HG03354 (cell line): ENCODE results near the gene CREB1.
"Not testable (repeated sequence)": the region's sequence is repeated elsewhere in the genome, so short reads cannot be mapped to it uniquely, and the experiment has no call there.

ENCODE experiments used
- ATAC-seq: cut with Tn5 transposase; IDR thresholded peaks from one replicate; pipeline ENCODE4 v1.9.1; 2021; ENCODE audit warnings: mild to moderate bottlenecking; ENCODE audit not compliant: unreplicated experiment, poor library complexity, severe bottlenecking

CREB1 gene

DNA sequence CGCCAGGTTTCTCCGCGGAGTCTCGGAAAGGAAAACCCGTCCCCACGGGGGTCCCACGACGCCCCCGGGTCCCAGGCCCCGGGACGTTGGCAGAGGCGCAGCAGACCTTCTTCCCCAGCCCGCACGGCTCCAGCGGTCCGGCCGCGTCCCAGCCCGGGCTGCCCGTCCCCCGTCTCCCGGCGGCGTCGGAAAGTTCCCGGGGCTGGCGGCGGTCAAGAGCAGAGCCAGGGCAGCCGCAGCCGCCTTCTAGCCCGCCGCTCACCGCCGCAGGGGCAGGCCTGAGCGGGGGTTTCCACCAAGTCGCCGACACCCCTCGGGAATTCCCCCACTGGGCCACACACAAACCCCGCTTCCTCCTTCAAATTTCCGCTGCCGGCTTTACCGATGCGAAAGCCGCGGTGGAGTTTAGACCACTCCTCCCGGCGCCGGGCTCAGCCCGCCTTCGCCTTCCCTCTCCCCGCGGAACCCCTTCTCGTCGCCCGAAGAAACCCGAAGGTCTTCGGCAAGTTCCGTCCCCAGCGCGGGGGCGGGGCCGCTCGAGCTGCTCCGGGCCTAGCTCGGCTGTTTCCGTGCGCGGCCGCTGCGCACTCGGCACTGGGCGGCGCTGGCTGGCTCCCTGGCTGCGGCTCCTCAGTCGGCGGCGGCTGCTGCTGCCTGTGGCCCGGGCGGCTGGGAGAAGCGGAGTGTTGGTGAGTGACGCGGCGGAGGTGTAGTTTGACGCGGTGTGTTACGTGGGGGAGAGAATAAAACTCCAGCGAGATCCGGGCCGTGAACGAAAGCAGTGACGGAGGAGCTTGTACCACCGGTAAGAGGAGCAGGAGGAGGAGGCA is at the start of gene CREB1:
Gene CREB1, plus strand, starts transcription at position 633 of the 830 bp plus-strand sequence. CDS start 25,674 bp downstream, outside the sequence.
- ATAC-seq = peak; percentile 85

DNA sequence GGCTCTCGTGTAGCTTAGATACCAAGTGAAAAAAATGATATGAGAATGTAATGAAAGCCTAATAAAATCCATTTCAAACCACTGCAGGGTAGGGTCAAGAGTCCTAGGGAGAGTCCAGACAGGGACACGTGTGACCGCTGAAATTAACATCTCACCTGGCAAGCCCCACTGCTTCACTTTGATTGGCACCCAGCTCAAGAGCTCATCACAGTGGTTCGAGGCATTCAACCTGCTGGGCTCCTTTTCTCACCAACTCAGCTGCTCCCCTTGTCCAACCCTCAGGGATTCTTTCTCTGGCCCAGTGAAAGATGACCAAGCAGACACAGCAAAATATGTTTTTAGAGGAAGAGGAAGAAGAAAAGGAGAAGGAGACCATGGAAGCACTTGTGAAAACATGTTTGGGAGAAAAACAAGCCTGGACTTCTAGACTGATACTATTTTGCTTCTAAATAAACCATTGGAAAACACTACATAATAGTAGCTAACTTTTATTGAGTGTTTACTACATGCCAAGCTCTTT is 49.2 kb upstream of the CREB1 start:
- ATAC-seq = no peak

DNA sequence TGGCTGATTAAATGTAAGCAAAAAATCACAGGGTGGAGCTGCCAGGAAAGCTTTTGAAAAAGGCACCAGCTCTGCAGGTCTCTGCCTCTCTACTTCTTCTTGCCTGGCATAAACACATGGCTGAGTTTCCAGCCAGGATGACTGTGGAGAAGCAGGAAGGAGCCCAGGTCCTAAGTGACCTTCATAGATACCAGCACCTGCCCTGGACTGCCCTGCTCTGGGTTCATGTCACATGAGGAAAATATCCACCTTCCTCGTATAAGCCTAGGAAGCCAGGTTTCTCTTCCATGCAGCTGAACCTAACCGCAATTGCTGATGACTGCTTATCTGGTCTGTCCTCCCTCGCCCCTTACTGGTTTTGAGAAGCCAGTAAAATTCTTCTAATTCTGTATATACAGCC is 47.8 kb upstream of the CREB1 start:
- no peak for ATAC-seq

DNA sequence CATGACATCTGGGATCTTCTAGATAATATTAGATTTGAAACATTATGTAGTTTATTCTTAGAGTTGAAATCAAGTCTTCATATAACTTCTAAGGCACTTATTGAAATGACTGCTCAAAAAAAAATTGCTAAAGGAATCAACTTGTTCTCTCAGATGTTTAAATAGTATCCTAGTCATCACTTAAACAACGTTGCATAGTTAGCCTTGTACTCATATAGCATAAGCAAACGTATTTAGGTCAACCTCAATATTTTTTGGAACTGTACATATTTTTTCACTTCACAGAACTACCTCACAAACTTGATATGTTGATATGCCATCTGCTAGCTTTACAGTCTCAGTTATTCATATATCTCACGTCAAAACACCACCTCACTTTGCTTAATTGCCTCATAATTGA is 47.1 kb upstream of the CREB1 start:
- no peak for ATAC-seq

DNA sequence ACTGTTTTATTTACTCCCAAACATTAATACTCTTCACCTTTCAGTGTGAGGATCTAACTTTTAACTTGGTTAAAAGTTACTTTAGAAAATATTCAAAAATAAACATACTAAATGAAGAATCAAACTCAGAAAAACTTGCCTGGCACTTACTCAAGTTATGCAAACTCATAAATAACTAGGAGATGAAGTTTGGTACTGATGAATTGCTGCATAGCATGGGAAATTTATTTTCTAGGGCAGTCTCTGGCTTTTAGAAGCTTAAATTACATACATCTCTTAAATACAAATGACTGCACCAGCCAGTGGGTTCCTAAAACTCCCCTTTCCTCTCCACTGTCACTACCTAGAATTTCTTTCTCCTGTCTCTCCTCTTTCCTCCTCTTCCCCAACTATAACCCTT is 46.7 kb upstream of the CREB1 start:
- no peak for ATAC-seq

DNA sequence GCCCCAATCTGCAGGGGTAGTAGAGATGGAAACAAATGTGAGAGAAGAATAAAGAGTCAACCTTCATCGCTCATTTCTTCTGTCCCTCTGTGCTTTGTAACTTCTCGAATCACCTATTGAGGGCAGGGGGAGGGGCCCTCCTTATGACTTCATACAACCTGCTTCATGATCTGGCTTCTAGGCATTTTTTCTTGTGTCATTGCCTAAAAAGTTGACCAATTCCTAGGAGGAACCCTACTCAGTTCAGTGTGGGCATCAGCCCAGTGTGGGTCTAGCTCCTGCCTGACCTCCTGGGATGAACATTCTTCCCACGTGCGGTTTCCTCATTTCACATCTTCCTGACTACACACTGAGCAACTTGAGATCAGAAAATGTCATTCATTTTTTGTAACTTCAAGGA is 46.3 kb upstream of the CREB1 start:
- ATAC-seq = no peak

DNA sequence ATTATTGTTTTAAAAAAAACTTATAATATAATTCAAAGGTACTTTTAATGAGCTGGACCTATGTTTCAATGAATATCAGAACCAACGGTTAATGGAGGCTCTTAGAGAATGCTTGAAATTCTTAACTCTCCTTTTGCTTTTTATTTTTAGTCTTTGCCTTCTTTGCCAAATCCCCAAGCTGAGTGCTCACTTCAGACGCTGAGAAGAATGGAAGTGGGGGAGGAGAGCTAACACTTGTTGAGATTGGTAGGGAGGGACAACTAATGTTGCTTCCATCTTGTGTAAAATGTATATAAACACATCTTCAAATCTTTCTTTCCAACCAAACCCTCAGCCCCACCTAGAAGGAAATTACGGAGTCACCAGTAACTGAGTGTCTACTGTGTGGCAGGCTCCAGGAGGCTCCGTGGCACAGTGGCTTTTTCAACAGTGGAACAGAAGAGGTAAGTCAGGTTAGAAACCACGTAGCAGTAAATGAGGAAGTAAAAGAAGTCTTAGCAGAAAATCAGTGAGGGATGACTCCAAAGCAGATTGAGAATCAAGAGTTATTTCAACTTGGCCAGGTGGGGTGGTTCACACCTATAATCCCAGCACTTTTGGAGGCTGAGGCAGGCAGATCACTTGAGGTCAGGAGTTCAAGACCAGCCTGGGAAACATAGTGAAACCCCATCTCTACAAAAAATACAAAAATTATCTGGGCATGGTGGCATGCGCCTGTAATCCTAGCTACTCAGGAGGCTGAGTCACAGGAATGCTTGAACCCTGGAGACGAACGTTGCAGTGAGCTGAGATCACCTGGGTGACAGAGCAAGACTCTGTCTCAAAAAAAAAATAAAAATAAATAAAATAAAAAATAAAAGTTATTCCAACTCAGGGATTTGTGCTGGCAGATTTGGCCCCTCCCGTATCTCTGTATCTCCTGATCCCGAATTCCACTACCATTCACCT is 45.0 kb upstream of the CREB1 start:
- ATAC-seq = no peak

DNA sequence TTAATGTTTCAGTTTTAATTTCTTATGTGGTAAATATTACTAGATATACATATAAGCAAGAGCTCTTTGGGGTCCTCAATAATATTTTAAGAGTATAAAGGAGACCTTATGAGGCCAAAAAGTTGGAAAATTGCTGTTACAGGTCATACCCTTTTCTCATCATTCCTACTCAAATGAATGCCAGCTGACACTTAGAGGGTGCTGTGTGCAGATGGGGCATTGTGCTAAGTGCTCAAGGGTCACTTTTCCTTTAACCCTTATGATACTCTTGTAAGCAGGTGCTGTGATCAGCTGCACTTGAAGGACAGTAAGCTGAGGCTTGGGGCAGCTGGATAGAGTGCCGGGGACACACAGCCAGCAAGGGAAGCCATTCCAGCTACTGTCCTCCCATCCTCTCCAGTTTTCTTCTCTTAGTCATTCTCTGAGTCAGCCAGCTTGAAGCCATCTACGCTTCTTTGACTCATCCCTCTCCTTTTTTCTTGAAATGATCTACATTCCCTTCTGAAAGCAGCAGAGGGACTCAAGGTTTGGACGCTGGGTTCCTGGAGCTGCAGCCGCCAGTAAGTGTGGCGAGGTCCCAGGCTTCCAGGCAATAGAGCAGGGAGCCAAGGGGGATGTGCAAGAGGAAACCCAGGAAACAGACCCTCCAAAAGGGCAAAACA is 42.0 kb upstream of the CREB1 start:
- no peak for ATAC-seq

DNA sequence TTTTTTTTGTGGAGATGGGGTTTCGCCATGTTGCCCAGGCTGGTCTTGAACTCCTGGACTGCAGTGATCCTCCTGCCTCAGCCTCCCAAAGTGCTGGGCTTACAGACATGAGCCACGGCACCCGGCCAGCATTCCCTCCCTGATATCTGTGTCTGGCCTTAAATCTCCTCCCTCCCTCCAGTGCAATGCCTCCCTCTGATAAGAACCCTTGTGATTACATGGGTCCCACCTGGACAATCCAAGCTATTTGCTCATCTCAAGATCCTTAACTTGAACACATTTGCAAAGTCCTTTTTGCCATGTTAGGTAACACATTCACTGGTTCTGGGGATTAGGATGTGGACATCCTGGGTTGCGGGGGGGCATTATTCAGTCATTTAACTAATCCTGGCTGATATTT is 40.5 kb upstream of the CREB1 start:
- ATAC-seq = no peak

DNA sequence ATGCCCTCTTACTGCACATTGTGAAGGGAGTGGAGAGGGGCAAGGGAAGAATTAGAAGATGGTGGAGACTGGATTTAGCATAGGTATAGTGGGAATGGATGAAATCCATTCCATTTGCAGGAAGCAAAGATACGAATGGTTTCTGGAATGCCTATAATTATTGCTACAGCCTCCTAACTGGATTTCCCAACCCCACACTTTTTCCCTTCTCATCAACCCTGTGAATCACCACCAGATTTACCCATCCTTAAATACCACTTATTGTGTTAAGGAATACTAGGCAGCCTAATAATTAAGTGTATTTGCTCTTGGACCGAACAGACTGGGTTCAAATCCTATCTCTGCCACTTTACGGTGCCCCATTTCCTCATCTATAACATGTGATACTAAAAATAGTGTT is 39.3 kb upstream of the CREB1 start:
- no peak for ATAC-seq

DNA sequence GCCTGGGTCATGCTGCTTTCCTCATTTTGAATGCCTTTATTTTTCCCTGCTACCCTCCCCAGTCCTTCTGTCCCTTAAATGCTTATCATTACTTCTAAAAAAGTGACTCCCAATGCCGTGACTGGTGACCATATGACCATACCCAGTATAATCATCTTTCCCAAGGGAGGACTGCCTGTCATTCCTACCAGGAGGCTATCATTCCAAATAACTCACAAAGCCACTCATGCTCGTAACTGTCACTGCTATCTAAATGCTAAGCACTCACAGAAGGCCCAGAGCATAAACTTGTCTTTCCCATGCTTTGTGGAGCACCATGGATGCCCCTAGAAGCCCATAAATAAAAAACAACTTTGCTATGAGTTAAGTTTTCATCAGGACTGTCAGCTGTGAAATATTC is 38.7 kb upstream of the CREB1 start:
- no peak for ATAC-seq

DNA sequence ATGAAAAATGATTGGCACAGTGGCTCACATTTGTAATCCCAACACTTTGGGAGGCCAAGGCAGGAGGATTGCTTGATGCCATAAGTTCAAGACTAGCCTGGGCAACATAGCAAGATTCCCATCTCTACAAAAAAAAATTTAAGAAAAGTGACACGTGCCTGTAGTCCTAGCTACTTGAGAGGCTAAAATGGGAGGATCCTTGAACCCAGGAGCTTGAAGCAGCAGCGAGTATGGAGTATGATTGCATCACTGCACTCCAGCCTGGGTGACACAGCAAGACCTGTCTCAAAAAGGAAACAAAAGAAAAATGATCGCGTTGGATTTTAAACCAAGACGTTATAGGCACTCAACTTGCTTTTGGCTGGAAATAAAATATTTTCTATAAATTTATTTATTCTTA is 37.8 kb upstream of the CREB1 start:
- no peak for ATAC-seq

DNA sequence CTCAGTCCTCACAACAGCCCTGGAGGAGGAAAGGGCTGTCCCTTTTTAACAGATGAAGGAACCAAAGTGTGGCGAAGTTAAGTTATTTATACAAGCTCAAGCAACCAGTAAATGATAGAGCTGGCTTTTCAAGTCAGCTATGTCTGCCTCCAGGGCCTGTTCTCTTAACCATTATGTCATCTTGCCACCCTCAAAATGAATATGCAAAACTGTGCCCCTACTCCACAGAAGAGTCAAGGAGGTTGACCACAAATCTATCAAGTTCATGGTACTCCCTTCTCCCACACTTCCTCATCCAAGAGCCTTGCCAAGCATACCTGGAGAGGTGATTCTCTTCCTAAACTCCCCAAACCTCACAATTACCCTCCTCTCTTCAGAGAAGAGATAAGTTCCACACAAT is 37.3 kb upstream of the CREB1 start:
- ATAC-seq = peak; percentile 53

DNA sequence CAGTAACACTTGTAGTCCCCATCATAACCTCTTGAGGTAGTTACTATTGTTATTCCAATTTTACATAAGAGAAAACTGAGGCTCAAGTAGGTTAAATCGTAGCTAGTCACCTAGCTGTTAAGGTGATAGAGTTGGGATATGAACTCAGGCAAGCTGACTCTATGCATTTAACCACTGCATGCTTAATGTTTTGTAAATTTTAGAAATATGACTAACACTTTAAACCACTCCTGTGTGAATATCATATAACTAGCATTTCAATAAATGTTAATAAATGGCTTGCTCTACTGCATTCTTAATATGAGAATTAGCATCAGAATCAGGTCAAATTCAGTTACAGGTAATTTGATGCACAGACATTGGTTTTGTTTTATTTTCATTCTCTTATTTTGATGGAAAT is 35.6 kb upstream of the CREB1 start:
- ATAC-seq = no peak

DNA sequence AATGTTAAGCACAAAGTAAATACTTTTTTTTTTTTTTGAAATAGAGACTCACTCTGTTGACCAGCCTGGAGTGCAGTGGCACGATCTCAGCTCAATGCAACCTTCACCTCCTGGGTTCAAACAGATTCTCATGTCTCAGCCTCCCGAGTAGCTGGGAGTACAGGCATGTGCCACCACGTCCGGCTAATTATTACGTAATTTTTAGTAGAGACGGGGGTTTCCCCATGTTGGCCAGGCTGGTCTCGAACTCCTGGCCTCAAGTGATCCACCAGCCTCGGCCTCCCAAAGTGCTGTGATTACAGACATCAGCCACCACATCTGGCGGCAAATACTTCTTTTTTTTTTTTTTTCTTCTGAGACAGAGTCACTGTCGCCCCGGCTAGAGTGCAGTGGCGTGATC is 32.8 kb upstream of the CREB1 start:
- ATAC-seq = not testable (repeated sequence)

DNA sequence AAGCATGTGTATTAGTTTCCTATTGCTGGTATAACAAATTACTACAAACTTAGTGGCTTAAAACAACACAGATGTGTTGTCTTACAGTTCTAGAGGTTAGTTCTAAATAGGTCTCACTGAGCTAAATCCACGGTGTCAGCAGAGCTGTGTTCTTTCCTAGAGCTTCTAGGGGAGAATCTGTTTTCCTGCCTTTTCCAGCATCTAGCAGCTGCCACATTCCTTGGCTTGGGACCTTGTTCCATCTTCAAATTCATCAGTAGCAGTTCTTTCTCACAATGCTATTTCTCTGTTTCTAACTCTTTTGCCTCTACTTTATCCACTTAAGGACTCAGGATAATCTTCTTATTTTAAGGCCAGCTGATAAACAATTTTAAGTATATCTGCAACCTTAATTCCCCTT is 32.2 kb upstream of the CREB1 start:
- ATAC-seq = no peak

DNA sequence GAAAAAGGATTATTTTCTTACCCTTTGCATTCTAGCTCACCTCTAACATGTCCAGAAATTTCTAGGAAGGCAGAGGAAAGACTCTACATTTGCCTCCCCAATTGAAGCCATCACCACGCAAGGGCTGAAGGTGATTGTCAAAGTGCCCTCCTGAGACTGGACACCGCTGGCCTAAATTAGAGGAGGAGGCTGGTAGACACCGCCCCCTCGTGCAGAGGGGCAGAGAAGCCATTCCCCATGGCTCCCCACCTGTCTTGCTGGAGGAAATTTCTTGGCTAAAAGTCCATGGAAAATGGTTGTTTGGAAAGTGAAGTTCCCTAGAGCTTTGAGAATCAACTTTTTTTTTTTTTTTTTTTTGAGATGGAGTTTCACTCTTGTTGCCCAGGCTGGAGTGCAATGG is 31.3 kb upstream of the CREB1 start:
- no peak for ATAC-seq

DNA sequence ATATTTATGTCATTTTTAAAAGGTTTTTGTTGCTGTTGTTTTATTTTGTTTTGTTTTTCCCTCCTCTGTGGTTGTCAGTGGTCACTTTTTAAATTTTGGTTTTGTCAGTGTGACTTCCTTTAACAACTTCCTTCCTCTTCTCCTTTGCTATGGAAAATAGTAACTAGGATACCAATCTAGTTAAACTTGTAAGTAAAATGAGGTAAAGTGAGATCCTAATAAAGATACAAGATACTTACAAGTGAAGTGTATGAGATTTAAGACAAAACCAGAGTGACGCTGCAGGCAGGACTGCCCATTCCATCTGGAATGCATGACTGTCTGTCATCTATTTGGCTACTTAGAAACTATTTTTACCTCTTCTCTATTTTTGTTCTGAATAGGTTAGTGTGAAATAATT is 30.6 kb upstream of the CREB1 start:
- ATAC-seq = no peak

DNA sequence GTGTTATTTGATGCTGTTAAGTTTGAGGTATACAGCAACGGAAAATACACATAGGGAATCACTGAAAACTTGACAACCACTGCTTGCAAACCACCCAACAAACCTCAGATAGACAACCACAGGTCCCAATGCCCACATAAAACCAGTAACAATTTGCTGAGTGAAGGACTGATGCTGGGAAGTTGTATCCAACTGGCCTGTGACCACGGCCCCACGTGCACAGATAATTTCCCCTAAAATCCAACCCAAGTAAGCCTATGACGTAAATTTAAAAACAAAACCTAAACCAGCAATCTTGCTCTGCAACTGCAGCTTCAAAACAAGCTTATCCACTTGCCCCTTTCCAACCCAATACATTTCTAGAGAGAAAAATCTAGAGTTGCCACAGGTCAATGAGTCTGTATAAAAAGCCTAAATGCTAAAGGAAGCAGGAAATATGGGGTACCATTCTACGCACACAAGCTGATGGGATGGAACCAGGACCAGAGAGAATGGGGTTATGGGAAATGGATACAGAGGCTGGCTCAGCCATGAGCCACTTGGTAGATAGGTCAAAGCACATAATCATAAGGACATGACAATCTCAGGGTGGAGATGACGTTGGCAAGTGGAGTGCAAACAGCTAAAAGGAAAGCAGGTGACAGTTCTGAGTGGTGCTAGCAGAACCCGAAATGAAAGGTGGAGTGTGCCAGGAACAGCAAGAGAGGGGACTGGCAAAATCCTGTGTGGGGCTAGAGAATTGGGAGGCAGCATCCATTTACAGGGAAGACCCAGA is 27.8 kb upstream of the CREB1 start:
- ATAC-seq = no peak
